Measurements from ENCODE around the gene LPAR1.

Gene LPAR1

GRCh38 chr9:110926828-110927487, 111.3 kb downstream of the LPAR1 start:
- in situ Hi-C loops (cut with MboI; ENCODE audit: low sequenced_read_pairs), result no loop called here

GRCh38 chr9:110923601-110924000, 114.7 kb downstream of the LPAR1 start:
- in situ Hi-C loops (cut with MboI; ENCODE audit: low sequenced_read_pairs), result no loop called here

DNA sequence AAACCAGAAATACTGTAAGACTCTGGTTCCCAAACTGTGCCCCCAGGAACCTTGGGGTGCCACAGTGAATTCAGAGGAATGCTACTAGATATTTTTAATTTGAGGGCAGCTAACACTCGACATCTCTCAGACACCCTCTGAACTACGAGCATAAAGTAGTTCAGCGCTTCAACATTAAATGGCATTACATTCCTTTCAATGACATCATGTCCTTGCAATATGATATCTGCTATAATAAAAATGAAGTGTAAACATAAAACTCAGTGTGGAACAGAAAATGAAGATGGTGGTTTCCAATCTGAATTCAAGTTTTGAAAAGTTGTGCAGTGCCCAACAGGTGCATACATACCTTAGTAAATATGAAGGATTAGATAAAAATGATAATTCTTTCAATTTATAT, 116.1 kb downstream of the LPAR1 start:
- in situ Hi-C loops (cut with MboI; ENCODE audit: low sequenced_read_pairs), result no loop called here

GRCh38 chr9:110921705-110922104, 116.6 kb downstream of the LPAR1 start:
- in situ Hi-C loops (cut with MboI; ENCODE audit: low sequenced_read_pairs), result no loop called here

- in situ Hi-C loops (cut with MboI; ENCODE audit: low sequenced_read_pairs), result no loop called here
Observed at GRCh38 chr9:110919609-110920008, 118.7 kb downstream of the LPAR1 start.

GRCh38 chr9:110919050-110919435, 119.2 kb downstream of the LPAR1 start:
- in situ Hi-C loops (cut with MboI; ENCODE audit: low sequenced_read_pairs), result no loop called here

DNA sequence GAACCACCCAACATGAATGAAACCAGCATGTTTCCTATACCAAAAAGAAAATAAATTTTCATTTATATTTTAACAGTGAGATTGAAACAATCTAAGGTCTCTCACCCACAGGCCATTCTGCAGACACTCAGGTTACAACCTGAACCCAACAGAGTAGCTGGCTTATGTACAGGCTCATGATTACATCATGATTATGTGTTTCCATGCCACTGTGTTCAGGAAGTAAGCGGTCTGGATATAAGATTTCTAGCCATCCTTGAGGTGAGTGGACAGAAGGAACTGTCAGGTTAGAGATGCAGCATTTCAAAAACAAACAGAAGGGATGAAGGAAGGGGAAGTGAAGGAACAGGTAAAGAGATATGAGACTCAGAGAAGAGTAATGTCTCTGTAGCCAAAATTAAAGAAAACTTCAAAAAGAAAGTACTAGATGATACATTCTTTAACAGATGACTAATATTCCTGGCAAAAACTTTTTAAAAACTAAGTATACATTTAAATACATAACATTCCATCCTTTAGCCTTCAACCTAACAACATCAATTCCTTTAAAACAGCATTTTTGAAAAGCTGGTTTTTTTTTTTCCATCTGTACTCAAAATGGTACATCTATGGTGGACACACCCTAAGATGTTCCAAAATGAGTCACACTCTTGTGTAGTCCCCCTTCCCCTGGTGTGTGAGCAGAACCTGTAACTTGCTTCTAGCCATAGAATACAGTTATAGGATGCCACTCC, 119.8 kb downstream of the LPAR1 start:
- in situ Hi-C loops (cut with MboI; ENCODE audit: low sequenced_read_pairs), result no loop called here

- in situ Hi-C loops (cut with MboI; ENCODE audit: low sequenced_read_pairs), result no loop called here
Observed at GRCh38 chr9:110916403-110916802, 121.9 kb downstream of the LPAR1 start.

DNA sequence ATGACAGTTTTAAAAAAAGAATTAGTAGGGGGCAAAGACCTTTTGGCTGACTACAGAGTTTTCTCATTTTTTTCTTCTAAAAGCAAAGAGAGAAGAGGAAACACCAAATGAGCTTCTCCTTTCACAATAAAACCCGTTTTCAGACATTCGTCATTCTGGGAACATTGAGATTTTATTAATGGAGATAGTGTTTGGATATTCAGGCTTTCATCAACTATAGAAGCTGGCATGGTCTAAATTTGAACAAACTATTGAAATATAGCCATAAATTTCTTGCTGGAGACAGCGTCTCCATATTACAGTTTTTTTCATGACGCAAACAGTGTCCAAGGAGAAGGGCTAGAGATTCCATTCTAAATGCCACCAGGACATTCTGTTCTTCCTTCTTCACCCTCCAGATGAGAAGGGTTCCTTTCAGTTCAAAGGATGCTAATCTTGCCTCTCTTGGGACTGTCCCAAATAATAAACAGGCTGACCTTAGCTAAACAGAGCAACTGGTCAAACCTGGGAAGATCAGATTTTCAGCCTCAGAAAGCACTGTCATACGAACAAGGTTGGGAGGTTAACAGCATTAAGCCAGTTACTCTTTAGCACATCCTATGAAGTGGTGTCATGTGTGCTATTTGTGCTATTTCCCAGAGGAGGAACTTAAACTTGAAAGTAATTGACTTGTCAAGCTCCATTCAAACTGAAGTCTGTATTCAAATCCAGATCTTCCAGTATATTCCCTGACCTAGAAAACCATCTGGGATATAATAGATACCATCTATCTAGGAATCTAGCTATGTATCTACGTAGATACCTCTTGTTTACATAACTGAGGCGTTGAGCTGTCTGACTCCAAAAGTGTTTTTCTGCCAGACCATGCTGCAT, 125.6 kb downstream of the LPAR1 start:
- in situ Hi-C loops (cut with MboI; ENCODE audit: low sequenced_read_pairs), result no loop called here

- in situ Hi-C loops (cut with MboI; ENCODE audit: low sequenced_read_pairs), result no loop called here
Observed at GRCh38 chr9:110911659-110912418, 126.4 kb downstream of the LPAR1 start.

DNA sequence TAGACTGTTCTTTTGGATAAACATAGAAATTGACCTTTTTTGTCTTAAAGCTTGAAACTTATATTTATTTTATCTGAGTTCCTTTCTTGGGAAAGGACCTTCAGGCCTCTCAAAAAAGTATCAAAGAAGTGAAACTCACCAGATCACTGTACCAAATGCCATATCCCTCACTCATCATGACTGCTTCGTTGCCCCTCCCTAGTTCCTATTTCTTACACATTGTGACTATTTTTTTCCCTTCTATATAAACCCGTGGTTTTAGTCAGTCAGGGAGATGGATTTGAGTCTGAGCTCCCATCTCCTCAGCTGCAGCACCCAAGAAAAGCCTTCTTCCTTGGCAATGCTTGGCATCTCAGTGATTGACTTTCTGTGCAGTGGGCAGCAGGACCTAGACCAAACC, 129.4 kb downstream of the LPAR1 start:
- in situ Hi-C loops (cut with MboI; ENCODE audit: low sequenced_read_pairs), result no loop called here

DNA sequence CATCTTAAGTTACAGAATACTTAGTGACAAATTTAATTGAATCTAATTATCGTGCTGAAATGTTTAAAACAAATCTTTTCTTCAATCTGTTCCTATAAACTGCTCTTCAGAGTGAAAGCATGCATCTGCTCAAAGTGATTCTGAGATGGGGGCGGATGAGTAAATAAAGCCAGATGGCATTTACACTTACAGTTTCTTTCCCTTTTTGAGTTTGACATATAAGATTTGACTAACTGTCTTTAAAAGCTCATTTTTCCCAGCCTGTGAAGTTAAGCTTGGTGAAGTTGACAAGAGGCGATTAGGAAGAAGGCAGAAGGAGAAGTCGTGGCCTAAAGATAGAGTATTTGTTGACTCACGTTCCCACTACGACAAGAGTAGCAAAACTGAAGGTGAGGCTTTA, 137.4 kb downstream of the LPAR1 start:
- in situ Hi-C loops (cut with MboI; ENCODE audit: low sequenced_read_pairs), result no loop called here

- in situ Hi-C loops (cut with MboI; ENCODE audit: low sequenced_read_pairs), result no loop called here
Observed at GRCh38 chr9:110900456-110900855, 137.8 kb downstream of the LPAR1 start.

DNA sequence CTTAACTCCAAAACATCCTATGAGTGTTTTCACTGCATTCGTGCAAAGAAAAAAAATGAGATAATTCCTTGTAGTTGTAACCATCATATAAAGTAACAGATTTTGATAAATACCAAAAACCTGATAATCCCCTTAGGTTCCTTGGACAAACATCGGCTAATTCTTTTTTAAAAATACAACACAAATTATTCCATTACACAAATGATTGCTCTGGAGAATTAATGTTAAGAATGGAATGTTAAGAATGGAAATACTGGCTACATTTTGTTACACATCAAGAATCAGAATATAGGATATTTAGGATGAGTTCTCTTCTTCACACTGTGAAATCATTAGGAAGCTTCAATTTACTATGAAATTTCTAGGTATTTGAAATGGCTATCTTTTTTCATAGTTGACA, 139.4 kb downstream of the LPAR1 start:
- in situ Hi-C loops (cut with MboI; ENCODE audit: low sequenced_read_pairs), result no loop called here

- in situ Hi-C loops (cut with MboI; ENCODE audit: low sequenced_read_pairs), result no loop called here
Observed at GRCh38 chr9:110898358-110898757, 139.9 kb downstream of the LPAR1 start.

GRCh38 chr9:110897943-110898342, 140.3 kb downstream of the LPAR1 start:
- in situ Hi-C loops (cut with MboI; ENCODE audit: low sequenced_read_pairs), result no loop called here

GRCh38 chr9:110895147-110895905, 142.9 kb downstream of the LPAR1 start:
- in situ Hi-C loops (cut with MboI; ENCODE audit: low sequenced_read_pairs), result no loop called here

DNA sequence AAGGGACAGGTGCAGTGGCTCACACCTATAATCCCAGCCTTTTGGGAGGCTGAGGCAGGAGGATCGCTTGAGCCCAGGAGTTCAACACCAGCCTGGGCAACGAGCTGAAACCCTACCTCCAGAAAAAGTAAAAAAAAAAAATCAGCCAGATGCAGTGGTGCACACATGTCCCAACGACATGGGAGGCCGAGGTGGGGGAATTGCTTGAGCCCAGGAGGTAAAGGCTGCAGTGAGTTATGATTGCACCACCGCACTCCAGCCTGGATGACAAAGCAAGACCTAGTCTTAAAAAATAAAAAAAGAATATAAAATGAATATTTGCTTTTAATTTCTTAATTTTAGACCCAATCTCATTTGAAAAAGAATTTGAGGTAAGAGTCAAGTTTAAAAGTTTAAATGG, 143.5 kb downstream of the LPAR1 start:
- in situ Hi-C loops (cut with MboI; ENCODE audit: low sequenced_read_pairs), result no loop called here

DNA sequence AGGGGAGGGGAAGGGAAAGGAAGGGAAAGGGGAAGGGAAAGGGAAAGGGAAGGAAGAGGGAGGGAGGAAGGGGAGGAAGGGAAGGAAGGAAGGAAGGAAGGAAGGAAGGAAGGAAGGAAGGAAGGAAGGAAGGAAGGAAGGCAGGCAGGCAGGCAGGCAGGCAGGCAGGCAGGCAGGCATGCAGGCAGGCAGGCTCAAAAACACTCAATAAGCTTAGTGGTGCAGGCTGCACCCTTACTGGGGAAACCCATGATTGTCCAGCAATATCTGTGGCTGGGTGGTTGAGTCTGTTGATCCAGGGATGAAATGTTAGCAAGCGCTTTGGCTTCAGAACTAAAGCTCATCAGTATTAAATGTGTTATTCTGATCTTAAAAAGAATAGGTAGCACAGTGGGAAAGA, 145.6 kb downstream of the LPAR1 start:
- in situ Hi-C loops (cut with MboI; ENCODE audit: low sequenced_read_pairs), result no loop called here

DNA sequence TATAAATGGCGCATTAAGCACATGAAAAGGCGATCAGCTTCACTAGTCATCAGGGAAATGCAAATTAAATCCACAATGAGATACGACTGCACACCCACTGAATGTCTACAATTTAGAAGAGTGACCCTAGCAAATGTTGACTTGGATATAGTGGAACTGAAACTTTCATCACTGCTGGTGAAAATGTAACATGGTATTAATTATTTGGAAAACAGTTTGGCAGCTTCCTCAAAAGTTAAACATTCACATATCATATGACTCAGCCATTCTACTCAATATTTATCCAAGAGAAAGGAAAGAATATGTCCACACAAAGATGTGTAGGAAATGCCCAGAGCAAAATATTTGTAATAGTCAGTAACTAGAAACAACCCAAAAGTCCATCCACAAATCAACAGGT, 146.5 kb downstream of the LPAR1 start:
- in situ Hi-C loops (cut with MboI; ENCODE audit: low sequenced_read_pairs), result no loop called here
